ENCODE data around the gene DOCK10. TPM values are rescaled to one million over a fixed set of nuclear protein-coding genes. Genes with fewer than 3 reads are reported as not detected.
"Not testable (repeated sequence)": the region's sequence is repeated elsewhere in the genome, so short reads cannot be mapped to it uniquely, and the experiment has no call there.

DOCK10 gene
- polyA plus RNA-seq, 3 donors: 8.5 to 10.7 (median 10.6) TPM

GRCh38 chr2:224947566-224947965, 94.7 kb downstream of the DOCK10 start:
- no peak for DNase-seq

- no peak for DNase-seq
Measured at GRCh38 chr2:224946895-224947294, 95.4 kb downstream of the DOCK10 start.

- no peak for DNase-seq
Measured at GRCh38 chr2:224944707-224945547, 97.3 kb downstream of the DOCK10 start.

DNA sequence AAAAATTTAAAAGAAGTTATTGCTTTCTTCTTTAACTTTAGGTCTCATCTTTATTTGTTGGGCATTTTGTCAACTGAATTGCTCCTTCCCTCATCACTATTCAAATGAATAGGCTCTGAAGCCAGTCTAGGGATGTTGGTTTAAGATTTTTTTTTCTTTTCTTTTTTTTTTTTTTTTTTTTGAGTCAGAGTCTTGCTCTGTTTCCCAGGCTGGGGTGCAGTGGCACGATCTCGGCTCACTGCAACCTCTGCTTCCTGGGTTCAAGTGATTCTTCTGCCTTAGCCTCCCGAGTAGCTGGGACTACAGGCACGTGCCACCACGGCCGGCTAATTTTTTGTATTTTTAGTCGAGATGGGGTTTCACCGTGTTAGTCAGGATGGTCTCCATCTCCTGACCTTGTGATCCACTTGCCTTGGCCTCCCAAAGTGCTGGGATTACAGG, 98.6 kb downstream of the DOCK10 start:
- DNase-seq: not testable (repeated sequence)

GRCh38 chr2:224941960-224942359, 100.3 kb downstream of the DOCK10 start:
- DNase-seq: no peak

DNA sequence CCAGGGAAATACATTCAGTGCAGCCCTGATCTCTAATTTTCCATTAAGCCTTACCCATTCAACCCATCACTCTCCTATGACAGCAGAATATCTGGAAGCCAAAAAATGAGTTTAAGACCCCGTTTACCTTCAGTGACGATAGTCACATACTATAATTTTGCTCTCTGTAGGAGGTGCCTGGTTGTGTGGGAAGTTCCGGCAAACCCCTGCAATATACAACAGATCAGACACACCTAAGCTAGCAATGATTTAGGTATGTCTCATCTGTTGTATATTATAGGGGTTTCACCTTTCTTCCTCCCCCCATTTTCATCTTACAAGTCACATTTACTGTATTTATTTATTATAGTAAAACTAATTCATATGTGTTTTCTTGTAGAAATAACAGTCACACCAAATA, 101.7 kb downstream of the DOCK10 start:
- no peak for DNase-seq

- peak; percentile 57 for DNase-seq
Measured at GRCh38 chr2:224938651-224939182, 103.6 kb downstream of the DOCK10 start.

DNA sequence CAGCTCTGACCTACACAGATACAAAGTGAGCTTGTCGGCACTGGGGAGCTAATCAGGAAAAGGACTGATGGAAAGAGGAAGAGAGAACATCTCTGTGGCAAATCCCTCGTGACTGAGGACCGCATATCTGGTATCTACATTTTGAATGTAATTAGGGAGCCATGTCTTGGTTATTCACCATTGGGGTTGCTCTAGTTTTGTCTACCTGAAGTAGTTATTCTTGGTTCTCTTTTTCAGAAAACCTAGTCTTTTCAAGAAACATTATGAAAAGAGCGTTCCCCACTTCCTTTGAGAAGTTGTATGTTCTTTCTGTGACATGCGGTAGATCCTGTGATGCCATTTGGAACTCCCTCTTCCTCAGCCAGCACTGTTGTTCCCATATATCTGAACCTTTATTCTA, 104.4 kb downstream of the DOCK10 start:
- DNase-seq: no peak

DNA sequence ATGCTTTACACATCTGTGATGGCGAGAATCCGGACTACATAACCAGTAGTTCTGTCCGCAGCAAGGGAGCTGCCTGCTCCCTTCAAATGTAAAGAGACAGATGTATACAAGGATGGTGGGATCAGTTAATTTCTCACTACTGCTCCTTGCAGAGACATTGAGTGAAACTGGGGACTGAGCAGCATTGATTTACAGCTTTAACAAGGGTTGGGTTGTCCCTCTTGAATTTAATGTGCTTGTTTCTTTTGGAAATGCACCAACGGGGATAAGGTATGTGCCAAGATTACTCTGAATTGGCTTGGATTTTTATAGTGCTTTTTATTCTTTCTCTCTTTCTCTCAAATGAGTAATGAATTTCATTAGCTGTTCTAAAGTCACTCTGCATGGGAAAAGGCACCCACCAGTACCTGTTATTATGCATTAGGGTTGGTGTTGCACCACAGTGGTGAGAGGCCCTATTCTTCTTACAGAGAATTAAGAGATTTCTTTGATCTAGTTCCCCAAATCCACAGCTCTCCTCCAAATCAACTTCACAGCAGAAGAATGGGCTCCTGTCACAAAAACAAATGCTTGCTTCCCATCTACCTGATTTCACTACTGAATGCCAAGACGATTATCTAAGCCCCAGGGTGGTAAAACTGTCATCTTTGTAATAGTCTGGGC, 107.6 kb downstream of the DOCK10 start:
- DNase-seq: peak; percentile 47

GRCh38 chr2:224933431-224933830, 108.8 kb downstream of the DOCK10 start:
- DNase-seq: no peak

DNA sequence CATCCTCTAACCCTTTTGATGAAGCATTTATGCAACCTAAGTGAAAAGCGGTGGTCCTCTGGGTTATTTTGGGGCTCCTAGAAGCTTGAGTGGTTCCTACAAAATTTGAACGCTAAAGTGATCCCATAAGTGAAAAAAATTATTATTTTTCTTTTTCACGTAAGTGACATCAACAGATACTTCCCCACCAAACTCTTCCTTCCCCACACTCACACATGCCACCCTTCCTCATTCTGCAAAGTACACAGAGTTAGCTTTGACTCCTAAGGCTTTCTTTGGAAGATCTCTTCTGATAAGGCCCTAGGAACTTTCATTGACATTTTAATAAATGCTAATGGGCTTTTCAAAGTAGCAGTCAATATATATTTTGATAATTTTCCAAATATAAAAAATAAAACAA, 109.7 kb downstream of the DOCK10 start:
- DNase-seq: no peak

DNA sequence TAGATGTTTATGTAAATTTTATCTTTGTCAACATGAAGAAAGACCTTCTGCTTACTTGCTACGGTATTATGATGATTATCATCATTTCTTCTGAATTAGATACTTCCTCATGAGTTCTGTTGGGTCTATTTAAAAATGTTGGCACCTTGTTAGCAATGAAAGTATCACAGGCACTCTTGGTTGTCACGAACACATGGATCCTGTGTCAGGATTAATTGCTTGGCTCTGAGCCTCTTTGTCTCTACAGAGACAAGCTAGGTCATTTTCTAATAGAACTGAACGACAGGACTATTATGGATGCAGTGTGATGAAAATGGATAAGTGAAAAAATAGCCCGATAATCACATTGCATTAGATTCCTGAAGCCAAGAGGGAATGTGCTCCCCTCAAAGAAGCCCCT, 110.3 kb downstream of the DOCK10 start:
- no peak for DNase-seq

DNA sequence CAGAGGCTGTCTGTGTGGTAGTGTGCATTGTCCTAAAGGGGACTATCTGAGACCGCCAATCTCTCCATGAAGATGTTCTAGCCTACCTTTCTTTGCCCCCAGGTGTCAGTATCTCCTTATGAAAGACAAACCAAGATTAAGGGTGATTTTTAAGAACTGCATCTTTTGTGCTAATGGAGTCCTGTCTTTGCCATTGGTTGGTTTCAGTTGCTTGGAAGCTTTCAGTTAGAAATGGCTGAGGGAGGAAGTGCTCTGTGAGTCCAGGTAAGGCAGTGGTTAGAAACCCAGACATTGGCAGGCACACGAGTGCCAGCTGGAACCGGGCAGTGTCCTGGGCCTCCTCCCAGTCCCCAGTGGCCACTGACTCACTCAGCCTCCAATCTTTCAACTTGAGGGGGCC, 111.3 kb downstream of the DOCK10 start:
- DNase-seq: no peak

GRCh38 chr2:224930124-224930523, 112.1 kb downstream of the DOCK10 start:
- no peak for DNase-seq

DNA sequence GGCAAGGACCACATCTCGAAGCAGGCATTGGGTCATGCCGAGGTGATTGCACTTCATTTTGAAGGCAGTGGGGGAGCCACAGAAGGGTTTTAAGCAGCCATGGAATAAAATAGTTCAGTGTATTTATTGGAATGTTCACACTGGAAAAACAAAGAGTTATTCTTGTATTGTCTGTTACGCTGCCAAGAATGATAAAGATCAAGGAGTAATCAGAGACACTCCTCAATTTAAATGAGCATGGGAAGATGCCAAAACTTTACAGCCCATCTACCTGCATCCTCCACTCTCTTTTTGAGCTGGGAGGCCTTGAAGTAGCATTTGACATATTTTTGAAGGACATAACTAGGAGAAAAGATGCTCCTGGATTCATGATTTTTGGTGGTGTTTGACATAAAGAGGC, 112.8 kb downstream of the DOCK10 start:
- no peak for DNase-seq

GRCh38 chr2:224927646-224928173, 114.6 kb downstream of the DOCK10 start:
- no peak for DNase-seq

DNA sequence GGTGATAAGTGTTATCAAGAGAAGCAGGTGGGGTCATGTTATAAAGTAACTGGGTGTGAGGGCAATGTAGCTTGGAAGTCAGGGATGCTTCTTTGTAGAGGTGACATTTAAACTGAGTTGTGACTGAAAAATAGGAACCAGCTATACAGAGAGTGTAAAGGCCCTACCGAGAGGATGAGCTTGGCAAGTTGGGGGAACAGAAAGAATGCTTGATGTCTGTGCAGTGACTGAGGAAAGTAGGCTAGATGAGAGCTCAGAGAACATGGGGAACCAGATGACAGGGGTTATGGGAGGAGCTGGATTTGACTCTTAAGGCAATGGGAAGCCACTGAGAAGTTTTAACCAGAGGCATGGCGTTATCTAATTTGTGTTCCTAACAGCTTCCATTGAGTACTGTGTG, 115.3 kb downstream of the DOCK10 start:
- DNase-seq: no peak

- no peak for DNase-seq
Measured at GRCh38 chr2:224925810-224926100, 116.5 kb downstream of the DOCK10 start.

DNA sequence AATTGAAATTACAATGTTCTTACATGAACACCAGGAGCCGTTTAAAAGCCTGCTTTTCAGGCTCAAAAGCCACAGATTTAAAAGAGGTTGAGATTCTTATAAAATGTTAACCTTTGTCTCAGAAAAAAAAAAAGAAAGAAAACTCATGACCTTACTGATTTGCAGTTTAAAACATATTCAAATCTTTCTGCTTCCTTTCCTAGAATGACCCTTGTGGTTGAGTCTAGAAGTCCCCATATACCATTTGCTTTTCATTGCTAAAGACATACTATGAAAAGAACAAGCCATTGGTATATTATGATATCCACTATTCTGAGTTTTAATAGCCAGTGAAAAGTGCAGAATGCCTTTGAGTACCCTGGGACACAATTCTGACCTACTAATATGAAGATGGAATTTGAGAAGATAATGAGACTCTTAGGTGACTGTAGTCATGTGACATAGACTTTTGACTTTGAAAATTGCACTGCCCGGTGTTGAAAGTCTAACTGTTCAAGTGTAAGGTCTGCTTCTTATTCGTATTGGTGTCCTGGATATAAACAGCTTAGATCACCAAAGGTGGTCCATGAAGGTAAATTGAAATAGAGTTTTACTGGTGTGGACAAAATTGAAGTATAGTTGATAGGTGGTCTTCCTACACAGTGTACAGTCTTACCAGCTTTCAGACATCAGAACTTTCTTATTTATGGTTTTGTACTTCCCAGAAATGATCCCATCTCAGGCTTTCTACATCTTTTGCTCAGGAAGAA, 117.0 kb downstream of the DOCK10 start:
- no peak for DNase-seq

DNA sequence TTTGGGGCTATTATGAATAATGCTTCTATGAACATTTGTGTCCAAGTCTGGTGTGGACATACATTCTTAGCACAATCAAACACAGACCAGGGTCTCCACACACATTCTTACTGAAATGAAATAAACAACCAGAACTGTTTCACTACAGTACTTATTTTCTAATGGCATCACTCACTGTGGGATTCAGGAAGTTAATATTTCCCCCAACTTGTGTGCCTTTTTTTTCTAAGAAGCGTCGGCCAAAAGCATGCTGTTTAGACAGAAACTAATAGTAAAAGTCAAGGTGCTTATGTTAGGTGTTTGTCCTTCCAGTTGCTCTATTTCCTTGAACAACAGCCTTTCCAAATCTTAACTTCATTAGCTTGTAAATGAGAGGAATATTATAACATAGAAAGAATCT, 117.6 kb downstream of the DOCK10 start:
- no peak for DNase-seq

DNA sequence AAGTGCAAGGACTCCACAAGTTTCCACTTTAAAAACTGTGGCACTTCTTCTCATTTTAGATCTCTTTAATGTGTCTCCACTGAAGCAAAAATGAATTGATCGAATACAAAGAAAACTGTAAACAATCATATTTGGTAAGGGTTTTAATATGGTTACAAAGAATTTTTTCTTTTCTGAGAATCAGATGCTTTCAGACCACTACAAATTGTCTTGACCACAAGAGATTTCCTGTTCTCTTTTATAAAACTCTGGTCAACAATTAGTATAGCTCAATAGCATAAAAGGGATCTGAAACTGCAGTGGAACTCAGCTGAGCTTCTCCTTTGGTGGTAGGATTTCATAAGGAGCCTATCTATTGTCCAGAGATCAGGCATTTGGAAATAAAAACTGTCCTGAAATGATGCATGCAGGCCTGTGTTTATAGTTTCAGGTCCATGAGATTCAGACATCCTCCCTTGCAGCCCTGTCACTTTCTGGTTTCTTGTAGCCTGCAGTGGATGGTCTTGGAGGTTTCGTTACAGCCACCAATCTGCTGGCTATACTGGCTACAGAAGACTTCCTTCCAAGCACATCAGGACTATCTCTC, 120.0 kb downstream of the DOCK10 start:
- no peak for DNase-seq
